Amniotic stem cell (primary cell): ENCODE data around the gene MAD1L1.

Experiments used
- DNase-seq: peaks from one replicate; lab custom pipeline; 2025; lab: John Stamatoyannopoulos, UW

The MAD1L1 gene

GRCh38 chr7:2104107-2104710 is 128.5 kb downstream of the MAD1L1 start:
- DNase-seq, result peak; percentile 76

- no peak for DNase-seq
Measured at GRCh38 chr7:2103071-2103898, 129.5 kb downstream of the MAD1L1 start.

GRCh38 chr7:2102375-2102723 is 130.4 kb downstream of the MAD1L1 start:
- DNase-seq, result no peak

GRCh38 chr7:2101630-2102374 is 130.9 kb downstream of the MAD1L1 start:
- no peak for DNase-seq

GRCh38 chr7:2100278-2101208 is 132.2 kb downstream of the MAD1L1 start:
- no peak for DNase-seq

GRCh38 chr7:2099048-2099957 is 133.4 kb downstream of the MAD1L1 start:
- DNase-seq, result no peak

- DNase-seq, result no peak
Measured at GRCh38 chr7:2098496-2098895, 134.2 kb downstream of the MAD1L1 start.

- no peak for DNase-seq
Measured at GRCh38 chr7:2098056-2098455, 134.7 kb downstream of the MAD1L1 start.

GRCh38 chr7:2097492-2097891 is 135.3 kb downstream of the MAD1L1 start:
- DNase-seq, result no peak

GRCh38 chr7:2096692-2097387 is 135.9 kb downstream of the MAD1L1 start:
- DNase-seq, result no peak

- no peak for DNase-seq
Measured at GRCh38 chr7:2095436-2095835, 137.3 kb downstream of the MAD1L1 start.

- DNase-seq, result no peak
Measured at GRCh38 chr7:2094454-2095045, 138.2 kb downstream of the MAD1L1 start.

GRCh38 chr7:2093843-2094220 is 138.9 kb downstream of the MAD1L1 start:
- DNase-seq, result no peak

GRCh38 chr7:2093215-2093842 is 139.4 kb downstream of the MAD1L1 start:
- no peak for DNase-seq

GRCh38 chr7:2092279-2092678 is 140.5 kb downstream of the MAD1L1 start:
- DNase-seq, result no peak

GRCh38 chr7:2090526-2091520 is 141.9 kb downstream of the MAD1L1 start:
- no peak for DNase-seq

- no peak for DNase-seq
Measured at GRCh38 chr7:2088801-2089200, 143.9 kb downstream of the MAD1L1 start.

- DNase-seq, result no peak
Measured at GRCh38 chr7:2087744-2088143, 145.0 kb downstream of the MAD1L1 start.
